ENCODE results near the gene DDIT3. TPM values are rescaled to one million over a fixed set of nuclear protein-coding genes. Genes with fewer than 3 reads are reported as not detected.

DDIT3 gene
- total and polyA plus RNA-seq, 2 of the 4 experiments (the other 2 are of a cell fraction), result 19.4 to 54.4 TPM

DNA sequence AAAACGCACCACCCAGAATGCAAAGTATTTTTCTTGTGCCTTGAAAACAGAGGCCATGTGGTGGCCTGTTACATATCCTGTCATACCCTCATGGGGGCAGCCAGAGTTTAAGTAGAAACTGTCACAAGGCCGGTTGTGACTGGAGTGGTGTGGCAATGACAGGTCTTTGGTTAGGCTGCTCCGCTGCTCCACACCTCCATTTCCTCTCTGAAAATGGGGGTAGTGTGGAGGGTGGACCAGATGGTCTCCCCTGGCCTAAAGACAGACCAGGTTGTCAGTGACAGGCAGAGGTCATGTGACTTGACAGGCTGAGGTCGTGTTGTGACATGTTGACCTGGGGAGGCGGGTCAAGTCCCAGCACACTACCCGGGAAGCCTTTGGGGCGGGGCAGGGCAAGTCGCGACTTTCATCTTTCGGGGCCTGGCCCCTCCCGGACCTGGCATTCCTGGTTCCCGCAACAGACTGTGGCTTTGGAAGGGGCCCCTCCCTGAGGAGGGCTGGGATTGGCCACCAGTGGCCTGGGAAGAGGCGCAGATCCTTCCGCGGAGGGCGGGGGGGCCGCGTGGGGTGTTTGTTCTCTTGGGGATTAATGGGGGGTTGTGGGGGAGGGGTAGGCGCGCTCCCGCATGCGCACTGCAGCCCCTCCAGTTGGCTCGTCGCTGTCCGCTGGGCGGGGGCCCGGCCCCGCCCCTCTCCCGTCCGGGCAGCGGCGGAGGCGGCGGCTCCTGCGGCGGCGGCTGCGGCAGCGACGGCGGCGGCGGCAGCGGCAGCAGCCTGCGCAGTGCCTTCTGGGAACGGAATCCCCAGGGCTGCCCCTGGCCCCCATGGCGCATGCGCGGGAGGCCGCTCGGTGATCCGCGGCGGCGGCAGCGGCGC lies 1.9 kb upstream of the DDIT3 start, which contains the start of gene MBD6 (continued):
- TF ChIP-seq, protein P1, sequence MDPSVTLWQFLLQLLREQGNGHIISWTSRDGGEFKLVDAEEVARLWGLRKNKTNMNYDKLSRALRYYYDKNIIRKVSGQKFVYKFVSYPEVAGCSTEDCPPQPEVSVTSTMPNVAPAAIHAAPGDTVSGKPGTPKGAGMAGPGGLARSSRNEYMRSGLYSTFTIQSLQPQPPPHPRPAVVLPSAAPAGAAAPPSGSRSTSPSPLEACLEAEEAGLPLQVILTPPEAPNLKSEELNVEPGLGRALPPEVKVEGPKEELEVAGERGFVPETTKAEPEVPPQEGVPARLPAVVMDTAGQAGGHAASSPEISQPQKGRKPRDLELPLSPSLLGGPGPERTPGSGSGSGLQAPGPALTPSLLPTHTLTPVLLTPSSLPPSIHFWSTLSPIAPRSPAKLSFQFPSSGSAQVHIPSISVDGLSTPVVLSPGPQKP (IDR thresholded peaks at IDR 0.05; ENCODE audit: borderline replicate concordance, low read depth, low read length), result no peak

DNA sequence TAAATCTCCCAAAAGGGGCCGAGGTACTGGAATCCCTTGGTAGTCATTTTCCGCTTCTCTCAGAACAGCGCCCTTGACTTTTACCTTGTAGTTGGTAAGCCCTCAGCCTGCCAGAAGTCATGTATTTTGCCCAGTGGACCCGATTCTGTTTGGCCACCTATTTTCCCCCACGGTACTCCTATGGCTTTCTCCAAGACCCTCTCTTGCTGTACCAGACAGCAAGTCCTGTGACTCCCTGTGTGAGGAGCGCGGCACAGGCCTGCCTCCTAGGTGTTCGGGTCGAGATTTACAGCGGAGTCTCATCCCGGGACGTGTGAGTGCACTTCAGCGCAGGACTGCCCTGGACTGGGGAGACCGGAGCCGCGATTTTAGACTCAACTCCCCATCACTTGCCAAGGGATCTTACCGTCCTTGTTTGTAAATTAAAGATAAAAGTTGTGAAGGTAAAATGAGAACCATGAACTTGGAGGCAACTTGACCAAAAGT lies 1.3 kb upstream of the DDIT3 start:
- CTCF ChIA-PET, result no interaction called here
- Histone ChIP-seq H3K9me1 (ENCODE audit: insufficient read depth, low read length) (peaks cover 14% of the 10 kb centered on the region), H3K56ac (ENCODE audit: extremely low read depth, insufficient read depth, low read length) (peak overlapping the region; percentile 82), H4K8ac (ENCODE audit: low read depth in 2 of 2, low read length in 2 of 2) (peak overlapping the region; percentile 69 to 100), H3K9me3 (ENCODE audit: control insufficient read depth, insufficient read depth, low read length) (no peaks in the 10 kb centered on the region), H3K36me3 (ENCODE audit: control insufficient read depth, insufficient read depth, low read length) (peaks cover 41% of the 10 kb centered on the region), H3K79me1 (ENCODE audit: low read depth in 1 of 2, low read length in 2 of 2) (peaks cover 18 to 78% of the 10 kb centered on the region in 2 experiments), H2BK5ac (ENCODE audit: low read depth, low read length, poor library complexity, severe bottlenecking) (peak overlapping the region; percentile 98), H2AK9ac (replicated peaks; ENCODE audit: low read depth, low read length, poor library complexity) (peak overlapping the region; percentile 100), H3K9ac (ENCODE audit: low read depth, low read length) (peak overlapping the region; percentile 57), H3K4me1 (ENCODE audit: control insufficient read depth, insufficient read depth, low read length) (peaks cover 22% of the 10 kb centered on the region), H3K14ac (replicated peaks; ENCODE audit: low read depth, low read length) (peak overlapping the region; percentile 100), H2BK120ac (ENCODE audit: low read depth, low read length) (peak overlapping the region; percentile 99), H3K4me2 (ENCODE audit: low read depth, low read length) (peak overlapping the region; percentile 65; the same call in 1 of the 2 replicates), H4K20me1 (ENCODE audit: insufficient read depth, low read length) (peaks cover 60% of the 10 kb centered on the region), H2BK20ac (ENCODE audit: low read depth, low read length) (peak overlapping the region; percentile 90), H2AK5ac (ENCODE audit: low read depth, low read length) (peak overlapping the region; percentile 100), H2BK15ac (ENCODE audit: low read depth, low read length) (peak overlapping the region; percentile 81), H4K91ac (ENCODE audit: insufficient read depth, low read depth, low read length) (peak overlapping the region; percentile 96), H3K23ac (ENCODE audit: low read depth, low read length) (peak overlapping the region; percentile 100), H3K4ac (ENCODE audit: low read depth, low read length) (peak overlapping the region; percentile 100), H3K18ac (ENCODE audit: low read depth, low read length) (peak overlapping the region; percentile 94), H2AFZ (replicated peaks; ENCODE audit: low read length, poor library complexity) (peak overlapping the region; percentile 93), H3K27me3 (ENCODE audit: control insufficient read depth, insufficient read depth, low read length) (no peaks in the 10 kb centered on the region), H3K27ac (ENCODE audit: insufficient read depth, low read length) (peak overlapping the region; percentile 88), H3K4me3 (ENCODE audit: insufficient read depth, low read depth, low read length) (no peak overlapping the region), H4K5ac (ENCODE audit: low read depth, low read length) (peak overlapping the region; percentile 85)
- ATAC-seq (ENCODE audit: low read depth) (no peak), DNase-seq (peak; percentile 61)
- in situ Hi-C loops (cut with MboI; ENCODE audit: low sequenced_read_pairs) (no loop called here), dilution Hi-C loops (cut with HindIII; ENCODE audit: low sequenced_read_pairs, unreplicated experiment) (no loop called here), intact Hi-C loops (cut with micrococcal nuclease) (no loop called here)
- BruUV-seq (replicated peaks), result no TSS peak
- POLR2A ChIA-PET (ENCODE audit: unreplicated experiment), result no interaction called here
- 61% methylated on average over 3 of the region's 17 CpGs; no CpG with 5 or more reads in 1 of the 2 experiments for WGBS, 2 experiments (ENCODE audit: extremely low coverage in 2 of 2, insufficient read length in 1 of 2)
- TF ChIP-seq, protein P2, sequence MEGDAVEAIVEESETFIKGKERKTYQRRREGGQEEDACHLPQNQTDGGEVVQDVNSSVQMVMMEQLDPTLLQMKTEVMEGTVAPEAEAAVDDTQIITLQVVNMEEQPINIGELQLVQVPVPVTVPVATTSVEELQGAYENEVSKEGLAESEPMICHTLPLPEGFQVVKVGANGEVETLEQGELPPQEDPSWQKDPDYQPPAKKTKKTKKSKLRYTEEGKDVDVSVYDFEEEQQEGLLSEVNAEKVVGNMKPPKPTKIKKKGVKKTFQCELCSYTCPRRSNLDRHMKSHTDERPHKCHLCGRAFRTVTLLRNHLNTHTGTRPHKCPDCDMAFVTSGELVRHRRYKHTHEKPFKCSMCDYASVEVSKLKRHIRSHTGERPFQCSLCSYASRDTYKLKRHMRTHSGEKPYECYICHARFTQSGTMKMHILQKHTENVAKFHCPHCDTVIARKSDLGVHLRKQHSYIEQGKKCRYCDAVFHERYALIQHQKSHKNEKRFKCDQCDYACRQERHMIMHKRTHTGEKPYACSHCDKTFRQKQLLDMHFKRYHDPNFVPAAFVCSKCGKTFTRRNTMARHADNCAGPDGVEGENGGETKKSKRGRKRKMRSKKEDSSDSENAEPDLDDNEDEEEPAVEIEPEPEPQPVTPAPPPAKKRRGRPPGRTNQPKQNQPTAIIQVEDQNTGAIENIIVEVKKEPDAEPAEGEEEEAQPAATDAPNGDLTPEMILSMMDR (conservative IDR thresholded peaks at IDR 0.05; ENCODE audit: low read depth, low read length), result no peak; the same call in 1 of the 2 replicates
- TF ChIP-seq MXI1 (IDR thresholded peaks at IDR 0.05; ENCODE audit: borderline replicate concordance, low read depth, low read length) (no peak), NFE2L2 (IDR thresholded peaks at IDR 0.05; ENCODE audit: low read depth, low read length) (no peak), RFX5 (IDR thresholded peaks at IDR 0.05; ENCODE audit: low read depth, low read length) (no peak), CHD1 (IDR thresholded peaks at IDR 0.05; ENCODE audit: low read depth, low read length) (no peak), RAD21 (IDR thresholded peaks at IDR 0.05; ENCODE audit: low read length) (no peak)

Data from IMR-90 (cell line).